ENCODE data around the gene TSPAN13.

Gene TSPAN13

GRCh38 chr7:16744518-16745250 lies 8.9 kb upstream of the TSPAN13 start:
- no peak for ATAC-seq
- TF ChIP-seq ZFP3 (CRISPR knock-in tag; IDR thresholded peaks at IDR 0.05) (no peak), ZC3H10 (CRISPR knock-in tag; IDR thresholded peaks at IDR 0.05) (no peak), TOX (CRISPR knock-in tag; IDR thresholded peaks at IDR 0.05; ENCODE audit: borderline replicate concordance) (no peak), PPARA (CRISPR knock-in tag; IDR thresholded peaks at IDR 0.05; ENCODE audit: borderline replicate concordance) (no peak), RARB (CRISPR knock-in tag; IDR thresholded peaks at IDR 0.05) (no peak), ZFP30 (CRISPR knock-in tag; IDR thresholded peaks at IDR 0.05) (no peak), POU6F1 (CRISPR knock-in tag; IDR thresholded peaks at IDR 0.05; ENCODE audit: borderline replicate concordance, low read depth) (no peak), BACH2 (CRISPR knock-in tag; IDR thresholded peaks at IDR 0.05; ENCODE audit: borderline replicate concordance) (no peak), ARNTL (CRISPR knock-in tag; IDR thresholded peaks at IDR 0.05; ENCODE audit: borderline replicate concordance, low read depth) (no peak), CSRNP3 (CRISPR knock-in tag; IDR thresholded peaks at IDR 0.05) (no peak), CSDC2 (CRISPR knock-in tag; IDR thresholded peaks at IDR 0.05) (no peak), TSHZ2 (CRISPR knock-in tag; IDR thresholded peaks at IDR 0.05) (no peak), CREB5 (CRISPR knock-in tag; IDR thresholded peaks at IDR 0.05; ENCODE audit: low read depth) (no peak), ESRRG (CRISPR knock-in tag; IDR thresholded peaks at IDR 0.05) (no peak), OSR1 (CRISPR knock-in tag; IDR thresholded peaks at IDR 0.05) (no peak), SNAI2 (CRISPR knock-in tag; IDR thresholded peaks at IDR 0.05) (no peak), ZNF70 (CRISPR knock-in tag; IDR thresholded peaks at IDR 0.05) (no peak), ZNF565 (CRISPR knock-in tag; conservative IDR thresholded peaks at IDR 0.05; ENCODE audit: low read depth) (no peak)

GRCh38 chr7:16745645-16746044 lies 7.9 kb upstream of the TSPAN13 start:
- TF ChIP-seq ISL1 (CRISPR knock-in tag; IDR thresholded peaks at IDR 0.05) = no peak
- no peak for TF ChIP-seq ARNTL (CRISPR knock-in tag; IDR thresholded peaks at IDR 0.05; ENCODE audit: borderline replicate concordance, low read depth)
- no peak for TF ChIP-seq PPARA (CRISPR knock-in tag; IDR thresholded peaks at IDR 0.05; ENCODE audit: borderline replicate concordance)
- no peak for TF ChIP-seq SNAI2 (CRISPR knock-in tag; IDR thresholded peaks at IDR 0.05)
- TF ChIP-seq ZFP30 (CRISPR knock-in tag; IDR thresholded peaks at IDR 0.05) = no peak
- no peak for TF ChIP-seq ZNF565 (CRISPR knock-in tag; conservative IDR thresholded peaks at IDR 0.05; ENCODE audit: low read depth)
- no peak for TF ChIP-seq OSR1 (CRISPR knock-in tag; IDR thresholded peaks at IDR 0.05)
- no peak for TF ChIP-seq GLIS3 (CRISPR knock-in tag; IDR thresholded peaks at IDR 0.05)
- no peak for TF ChIP-seq RARB (CRISPR knock-in tag; IDR thresholded peaks at IDR 0.05)
- TF ChIP-seq CSRNP3 (CRISPR knock-in tag; IDR thresholded peaks at IDR 0.05) = no peak
- no peak for TF ChIP-seq TSHZ2 (CRISPR knock-in tag; IDR thresholded peaks at IDR 0.05)
- TF ChIP-seq PATZ1 (CRISPR knock-in tag; IDR thresholded peaks at IDR 0.05; ENCODE audit: borderline replicate concordance) = no peak
- TF ChIP-seq BACH2 (CRISPR knock-in tag; IDR thresholded peaks at IDR 0.05; ENCODE audit: borderline replicate concordance) = no peak
- no peak for TF ChIP-seq POU6F1 (CRISPR knock-in tag; IDR thresholded peaks at IDR 0.05; ENCODE audit: borderline replicate concordance, low read depth)
- ATAC-seq = no peak
